WI38 (cell line): Measurements from ENCODE around the gene FOXO3.
"Not testable (repeated sequence)": the region's sequence is repeated elsewhere in the genome, so short reads cannot be mapped to it uniquely, and the experiment has no call there.

Experiments used
- H3K4me3 ChIP-seq: 2 replicates; pipeline ENCODE4 v1.5.1; 2011; ENCODE audit warnings: low read depth, mild to moderate bottlenecking, control low read depth, low read length
- CTCF ChIP-seq: IDR thresholded peaks from 2 replicates; pipeline ENCODE4 v1.5.1; 2012; ENCODE audit warnings: low read depth, mild to moderate bottlenecking, control low read depth, low read length

The FOXO3 gene

GRCh38 chr6:108656836-108657235 lies 96.1 kb downstream of the FOXO3 start:
- TF ChIP-seq CTCF: no peak
- H3K4me3 ChIP-seq: no peak overlapping the region

- TF ChIP-seq CTCF: no peak
- no peak overlapping the region for H3K4me3 ChIP-seq
Measured at GRCh38 chr6:108658174-108658573, 97.5 kb downstream of the FOXO3 start.

- H3K4me3 ChIP-seq: not testable (repeated sequence)
Measured at GRCh38 chr6:108658785-108659184, 98.1 kb downstream of the FOXO3 start.

- no peak for TF ChIP-seq CTCF
- no peak overlapping the region for H3K4me3 ChIP-seq
Measured at GRCh38 chr6:108660251-108660650, 99.5 kb downstream of the FOXO3 start.

GRCh38 chr6:108661430-108661829 lies 100.7 kb downstream of the FOXO3 start:
- H3K4me3 ChIP-seq: no peak overlapping the region
- TF ChIP-seq CTCF: no peak

- TF ChIP-seq CTCF: no peak
- H3K4me3 ChIP-seq: no peak overlapping the region
Measured at GRCh38 chr6:108661982-108662381, 101.3 kb downstream of the FOXO3 start.

- no peak overlapping the region for H3K4me3 ChIP-seq
- no peak for TF ChIP-seq CTCF
Measured at GRCh38 chr6:108662702-108663101, 102.0 kb downstream of the FOXO3 start.

- not testable (repeated sequence) for H3K4me3 ChIP-seq
Measured at GRCh38 chr6:108663494-108664064, 102.9 kb downstream of the FOXO3 start.
